ENCODE results near the gene CRELD2.

Gene CRELD2

GRCh38 chr22:49956914-49957825, 38.7 kb downstream of the CRELD2 start:
- DNase-seq (ENCODE audit: low read depth, low spot score), result no peak

GRCh38 chr22:49957826-49958365, 39.5 kb downstream of the CRELD2 start:
- no peak for DNase-seq (ENCODE audit: low read depth, low spot score)

GRCh38 chr22:49958366-49958921, 40.0 kb downstream of the CRELD2 start:
- DNase-seq (ENCODE audit: low read depth, low spot score), result no peak

- DNase-seq (ENCODE audit: low read depth, low spot score), result no peak
These were observed 40.7 kb downstream of the CRELD2 start for GRCh38 chr22:49958931-49959781.

GRCh38 chr22:49959782-49960158, 41.3 kb downstream of the CRELD2 start:
- DNase-seq (ENCODE audit: low read depth, low spot score), result no peak

- peak; percentile 79 for DNase-seq (ENCODE audit: low read depth, low spot score)
These were observed 41.9 kb downstream of the CRELD2 start, which contains the start of gene PIM3 for GRCh38 chr22:49960159-49961004. Gene PIM3, plus strand, starts transcription at chr22:49960772. Its CDS starts 176 bp downstream, at chr22:49960948.

GRCh38 chr22:49961005-49961600, 42.7 kb downstream of the CRELD2 start:
- DNase-seq (ENCODE audit: low read depth, low spot score), result no peak

- DNase-seq (ENCODE audit: low read depth, low spot score), result no peak
These were observed 43.2 kb downstream of the CRELD2 start for GRCh38 chr22:49961601-49962011.

GRCh38 chr22:49962012-49962750, 43.7 kb downstream of the CRELD2 start:
- DNase-seq (ENCODE audit: low read depth, low spot score), result peak; percentile 79

GRCh38 chr22:49962751-49963646, 44.6 kb downstream of the CRELD2 start:
- DNase-seq (ENCODE audit: low read depth, low spot score), result no peak

GRCh38 chr22:49963647-49964026, 45.2 kb downstream of the CRELD2 start:
- DNase-seq (ENCODE audit: low read depth, low spot score), result no peak

GRCh38 chr22:49964136-49965090, 46.0 kb downstream of the CRELD2 start:
- no peak for DNase-seq (ENCODE audit: low read depth, low spot score)

GRCh38 chr22:49965091-49966040, 46.9 kb downstream of the CRELD2 start:
- DNase-seq (ENCODE audit: low read depth, low spot score), result no peak

GRCh38 chr22:49966041-49966773, 47.8 kb downstream of the CRELD2 start:
- DNase-seq (ENCODE audit: low read depth, low spot score), result no peak

- DNase-seq (ENCODE audit: low read depth, low spot score), result no peak
These were observed 48.6 kb downstream of the CRELD2 start for GRCh38 chr22:49966774-49967705.
